ENCODE measurements around the gene CENATAC.
"Not testable (repeated sequence)": the region's sequence is repeated elsewhere in the genome, so short reads cannot be mapped to it uniquely, and the experiment has no call there.

The CENATAC gene

DNA sequence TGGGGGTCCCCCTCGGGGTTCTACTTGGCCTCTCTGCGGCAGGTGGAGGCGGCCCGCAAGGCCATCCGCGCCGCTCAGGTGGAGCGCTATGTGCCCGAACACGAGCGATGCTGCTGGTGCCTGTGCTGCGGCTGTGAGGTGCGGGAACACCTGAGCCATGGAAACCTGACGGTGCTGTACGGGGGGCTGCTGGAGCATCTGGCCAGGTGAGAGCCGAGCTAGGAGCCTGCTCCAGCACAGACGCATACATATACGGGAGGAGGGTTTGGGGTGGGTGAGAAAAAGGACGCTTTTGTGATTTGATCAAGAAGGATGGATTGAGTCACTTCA lies 415 bp downstream of the CENATAC start:
- no peak for DNase-seq

DNA sequence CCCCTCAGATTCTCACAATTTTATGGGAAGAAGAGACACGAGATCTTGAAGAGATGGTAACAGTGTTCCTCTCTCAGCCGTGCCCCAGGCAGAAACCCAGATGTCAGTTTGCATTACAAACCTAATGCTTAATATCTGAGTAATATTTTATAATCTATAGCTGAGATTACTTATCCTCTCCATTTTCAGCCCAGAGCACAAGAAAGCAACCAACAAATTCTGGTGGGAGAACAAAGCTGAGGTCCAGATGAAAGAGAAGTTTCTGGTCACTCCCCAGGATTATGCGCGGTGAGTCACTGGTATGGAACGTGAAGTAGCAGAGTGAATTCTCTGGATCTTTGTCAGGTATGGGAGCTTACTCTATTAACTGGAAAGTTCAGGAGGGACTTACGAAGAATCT lies 884 bp downstream of the CENATAC start:
- no peak for DNase-seq

DNA sequence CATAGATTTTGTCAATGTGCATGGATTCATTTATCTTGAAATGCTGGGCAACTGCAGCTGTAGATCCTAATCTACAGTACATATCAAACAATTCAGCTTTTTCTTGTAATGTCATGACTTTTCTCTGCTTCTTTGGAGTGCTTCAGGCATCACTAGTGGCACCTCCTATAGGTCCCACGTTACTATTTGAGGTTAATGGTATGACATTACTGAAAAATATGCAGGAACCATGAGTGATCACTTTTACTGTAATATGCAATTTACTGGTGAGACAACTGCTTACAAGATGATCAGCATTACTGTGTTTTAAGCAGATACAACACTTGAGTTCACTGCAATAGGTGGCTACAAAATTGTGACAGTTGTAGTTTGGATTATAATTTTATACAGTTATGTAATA lies 3.0 kb downstream of the CENATAC start:
- DNase-seq = no peak

DNA sequence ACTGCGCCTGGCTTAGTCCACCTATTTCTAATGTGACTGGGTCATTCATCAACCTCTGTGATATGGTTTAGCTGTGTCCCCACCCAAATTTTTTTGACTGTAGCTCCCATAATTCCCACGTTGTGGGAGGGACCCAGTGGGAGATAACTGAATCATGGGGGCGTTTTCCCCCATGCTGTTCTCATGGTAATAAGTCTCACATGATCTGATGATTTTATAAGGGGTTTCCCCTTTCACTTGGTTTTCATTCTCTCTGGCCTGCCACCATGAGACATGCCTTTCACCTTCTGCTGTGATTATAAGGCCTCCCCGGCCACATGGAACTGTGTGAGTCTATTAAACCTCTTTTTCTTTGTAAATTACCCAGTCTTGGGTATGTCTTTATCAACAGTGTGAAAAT lies 8.7 kb downstream of the CENATAC start:
- DNase-seq = no peak

DNA sequence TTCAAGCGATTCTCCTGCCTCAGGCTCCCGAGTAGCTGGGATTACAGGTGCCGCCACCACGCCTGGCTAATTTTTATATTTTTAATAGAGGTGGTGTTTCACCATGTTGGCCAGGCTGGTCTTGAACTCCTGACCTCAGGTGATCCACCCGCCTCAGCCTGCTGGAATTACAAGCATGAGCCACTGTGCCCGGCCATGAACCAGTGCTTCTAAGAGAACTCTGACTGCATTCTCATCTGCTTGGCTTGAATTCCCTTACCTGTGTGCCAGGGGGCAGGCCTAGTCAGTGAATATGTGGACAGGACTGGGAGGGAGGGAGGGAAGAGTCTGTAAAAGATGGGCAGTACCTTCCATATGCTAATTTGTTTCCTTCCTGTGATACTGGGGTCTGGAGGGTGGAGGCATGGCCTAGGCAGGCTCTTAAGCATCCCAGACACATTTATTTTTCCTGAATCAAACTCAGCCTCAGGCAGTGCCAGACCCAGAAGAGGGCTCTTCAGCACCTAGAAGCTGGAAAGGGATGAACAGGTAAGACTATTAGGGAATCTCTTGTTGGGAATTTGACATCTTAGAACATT lies 13.6 kb downstream of the CENATAC start:
- no peak for DNase-seq

DNA sequence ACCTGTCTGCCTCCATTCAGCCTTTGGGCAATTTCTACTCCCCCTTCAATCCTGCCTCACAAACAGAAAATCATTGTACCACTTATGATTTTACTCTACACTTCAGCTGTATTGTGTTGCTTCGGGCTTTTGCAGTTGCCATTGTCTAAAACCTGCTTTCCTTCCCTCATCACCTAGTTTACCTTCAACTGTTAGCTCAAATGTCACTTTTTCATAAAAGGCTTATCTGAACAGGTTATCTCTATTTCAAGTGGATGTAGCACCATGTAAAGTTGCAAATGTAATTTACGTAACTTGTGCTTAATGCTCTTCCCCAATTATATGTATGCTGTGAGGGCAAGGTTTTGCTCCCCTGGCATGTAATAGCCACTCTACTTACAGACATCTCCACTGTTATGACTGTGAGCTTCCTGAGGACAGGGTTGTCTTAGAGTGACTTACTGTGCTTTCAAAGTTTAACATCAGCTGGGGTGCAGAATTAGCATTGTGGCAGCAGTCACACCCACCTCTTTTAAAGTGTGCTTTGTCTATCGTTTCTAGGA lies 14.8 kb downstream of the CENATAC start:
- DNase-seq = no peak

DNA sequence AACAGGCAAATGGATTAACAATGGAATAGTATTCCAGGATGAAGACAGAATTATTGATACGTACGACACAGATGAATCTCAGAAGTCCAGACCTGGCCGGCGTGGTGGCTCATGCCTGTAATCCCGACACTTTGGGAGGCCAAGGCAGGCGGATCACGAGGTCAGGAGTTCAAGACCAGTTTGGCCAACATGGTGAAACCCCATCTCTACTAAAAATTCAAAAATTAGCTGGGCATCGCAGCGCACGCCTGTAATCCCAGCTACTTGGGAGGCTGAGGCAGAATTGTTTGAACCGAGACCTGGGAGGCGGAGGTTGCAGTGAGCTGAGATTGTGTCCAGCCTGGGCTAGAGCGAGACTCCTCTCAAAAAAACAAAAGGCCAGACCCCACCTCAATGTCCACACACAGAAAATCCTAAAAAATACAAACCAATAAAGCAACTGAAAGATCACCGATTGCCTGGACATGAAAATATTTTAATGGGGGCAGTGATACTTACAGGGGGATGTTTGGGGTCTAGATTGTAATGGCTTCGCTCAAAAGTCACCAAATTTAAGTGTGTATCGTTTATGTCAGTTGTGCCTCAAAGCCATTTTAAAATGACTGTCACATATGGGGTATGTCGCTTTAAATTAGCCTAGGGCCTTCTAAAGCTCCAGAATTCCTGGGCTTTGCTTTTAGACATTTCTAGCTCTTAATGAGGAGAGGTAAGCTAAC lies 16.4 kb downstream of the CENATAC start:
- no peak for DNase-seq

DNA sequence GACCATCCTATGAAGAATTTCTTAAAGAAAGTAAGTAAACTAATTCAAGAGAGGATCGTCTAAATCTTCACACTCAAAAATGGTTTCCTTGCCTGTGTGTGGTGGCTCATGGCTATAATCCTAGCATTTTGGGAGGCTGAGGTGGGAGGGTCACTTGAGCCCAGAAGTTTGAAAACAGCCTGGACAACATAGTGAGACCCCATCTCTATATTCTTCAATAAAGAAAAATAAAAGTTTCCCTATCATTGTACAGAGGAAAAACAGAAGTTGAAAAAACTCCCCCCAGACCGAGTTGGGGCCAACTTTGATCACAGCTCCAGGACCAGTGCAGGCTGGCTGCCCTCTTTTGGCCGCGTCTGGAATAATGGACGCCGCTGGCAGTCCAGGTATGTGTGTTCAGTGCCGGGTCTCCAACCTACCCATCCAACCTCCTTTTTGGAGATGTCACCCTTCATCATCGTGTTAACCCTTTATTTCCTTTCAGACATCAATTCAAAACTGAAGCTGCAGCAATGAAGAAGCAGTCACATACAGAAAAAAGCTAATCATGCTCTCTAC lies 17.2 kb downstream of the CENATAC start:
- DNase-seq = no peak

DNA sequence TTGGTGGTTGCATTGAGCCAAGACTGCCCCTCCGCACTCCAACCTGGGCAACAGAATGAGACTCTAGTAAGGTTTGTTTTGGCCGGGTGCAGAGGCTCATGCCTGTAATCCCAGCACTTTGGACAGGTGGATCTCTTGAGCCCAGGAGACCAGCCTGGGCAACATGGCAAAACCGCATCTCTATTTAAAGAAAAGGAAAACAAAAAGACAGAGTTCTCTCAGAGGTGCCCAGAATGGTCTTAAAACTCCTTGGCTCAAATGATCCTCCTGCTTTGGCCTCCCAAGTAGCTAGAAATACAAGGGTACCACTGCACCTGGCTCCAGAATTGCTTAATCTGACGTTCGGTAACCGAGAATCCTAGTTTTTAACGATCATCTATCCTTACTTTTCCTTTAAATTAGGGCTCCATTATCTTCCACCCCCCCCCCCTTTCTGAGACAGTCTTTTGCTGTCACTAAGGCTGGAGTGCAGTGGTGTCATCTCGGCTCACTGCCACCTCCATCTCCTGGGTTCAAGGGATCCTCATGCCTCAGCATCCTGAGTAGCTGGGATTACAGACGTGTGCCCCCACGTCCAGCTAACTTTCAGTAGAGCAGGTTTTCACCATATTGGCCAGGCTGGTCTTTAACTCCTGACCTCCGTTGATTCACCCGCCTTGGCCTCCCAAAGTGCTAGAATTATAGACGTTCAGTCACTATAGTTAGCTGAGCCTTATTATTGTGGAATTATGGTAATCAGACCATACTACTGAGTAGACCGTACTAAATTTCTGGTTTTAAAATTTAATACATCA lies 18.5 kb downstream of the CENATAC start:
- no peak for DNase-seq

DNA sequence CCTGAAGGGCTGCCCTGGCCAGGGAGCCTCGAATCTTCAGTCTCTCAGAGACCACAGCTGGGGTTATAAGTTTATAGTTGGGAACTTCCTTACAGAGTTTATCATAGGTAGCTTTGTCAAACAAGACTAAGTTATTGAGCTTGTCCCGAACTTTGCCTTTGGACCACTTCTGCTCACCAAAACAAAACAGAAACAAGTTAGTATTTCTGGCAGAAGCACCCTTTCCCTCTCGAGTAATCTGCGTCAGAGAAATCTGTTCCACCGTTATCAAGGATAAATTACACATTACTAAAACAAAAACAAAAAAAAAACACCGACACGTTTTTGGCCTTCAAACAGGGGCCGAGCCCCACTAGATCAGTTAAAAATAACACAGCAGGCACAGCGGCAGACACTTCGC lies 19.4 kb downstream of the CENATAC start:
- DNase-seq = not testable (repeated sequence)

DNA sequence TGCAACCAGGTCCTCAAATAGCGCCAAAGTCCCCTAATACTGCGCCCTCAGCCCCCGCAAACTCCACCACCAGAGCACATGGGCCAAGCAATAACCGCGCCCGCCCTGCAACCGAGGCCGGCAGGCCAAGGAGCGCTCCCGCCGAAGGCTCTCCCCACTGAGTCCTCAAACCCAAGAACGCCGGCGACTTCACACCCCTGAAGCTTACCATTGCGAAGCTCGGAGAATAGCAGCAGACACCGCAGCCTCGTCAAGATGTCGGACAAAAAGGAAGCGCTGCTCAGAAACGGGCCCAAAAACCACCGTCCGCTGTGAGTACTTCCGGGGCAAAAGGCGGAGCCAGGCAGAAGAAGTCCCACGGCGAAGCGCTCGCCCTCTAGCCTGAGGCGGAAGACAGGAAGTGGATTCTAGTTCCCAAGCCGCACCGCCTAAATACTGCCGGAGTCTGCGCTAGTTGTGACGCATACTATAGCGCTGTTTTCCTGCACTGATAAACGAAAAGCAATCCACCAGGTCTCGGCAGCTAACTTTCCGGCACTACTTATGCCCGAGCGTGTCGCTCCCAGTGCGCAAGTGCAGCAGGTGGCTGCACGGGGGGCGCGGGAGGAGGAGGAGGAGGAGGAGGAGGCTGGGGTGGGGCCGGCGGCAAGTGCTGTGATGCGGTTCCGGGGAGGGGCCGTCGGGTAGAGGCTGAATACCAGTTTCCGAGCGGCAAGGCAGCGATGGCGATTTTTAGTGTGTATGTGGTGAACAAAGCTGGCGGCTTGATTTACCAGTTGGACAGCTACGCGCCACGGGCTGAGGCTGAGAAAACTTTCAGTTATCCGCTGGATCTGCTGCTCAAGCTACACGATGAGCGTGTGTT lies 20.4 kb downstream of the CENATAC start, which contains the start of the genes RPS25 and TRAPPC4:
Gene RPS25, minus strand, starts transcription at position 270 of the 865 bp plus-strand sequence. Its CDS starts 59 bp downstream, at position 211.
Gene TRAPPC4, plus strand, starts transcription at position 693 of the 865 bp plus-strand sequence. Its CDS starts 30 bp downstream, at position 723.
- DNase-seq = peak; percentile 92

DNA sequence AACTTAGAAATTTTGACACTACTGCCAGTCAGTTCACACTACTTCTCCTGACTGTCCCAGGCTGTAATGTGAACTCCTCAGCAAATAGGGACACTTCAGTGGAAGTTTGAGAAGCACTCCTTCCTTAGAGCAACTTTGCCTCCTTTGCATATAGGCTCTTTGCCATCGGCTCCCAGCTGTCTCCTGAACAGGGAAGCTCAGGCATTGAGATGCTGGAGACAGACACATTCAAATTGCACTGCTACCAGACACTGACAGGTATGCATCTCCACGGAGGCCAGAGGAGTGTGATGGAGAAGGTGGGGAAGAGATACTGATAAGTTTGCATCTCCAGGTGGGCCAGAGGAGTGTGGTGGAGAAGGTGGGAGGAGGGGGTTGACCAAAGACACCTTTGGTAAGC lies 22.1 kb downstream of the CENATAC start:
- no peak for DNase-seq

DNA sequence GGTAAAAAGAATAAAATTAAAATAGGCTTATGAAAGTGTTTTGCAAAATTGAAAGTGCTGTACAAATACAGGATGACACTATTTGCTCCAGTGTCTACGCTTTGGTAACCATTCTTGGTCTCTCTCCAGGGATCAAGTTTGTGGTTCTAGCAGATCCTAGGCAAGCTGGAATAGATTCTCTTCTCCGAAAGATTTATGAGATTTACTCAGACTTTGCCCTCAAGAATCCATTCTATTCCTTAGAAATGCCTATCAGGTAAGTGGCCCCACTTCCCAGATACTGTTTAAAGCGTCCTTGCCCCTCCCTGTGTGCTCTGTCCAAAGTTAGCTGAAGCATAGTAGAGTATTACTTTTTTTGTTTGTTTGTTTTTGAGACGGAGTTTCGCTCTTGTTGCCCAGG lies 23.7 kb downstream of the CENATAC start:
- no peak for DNase-seq

DNA sequence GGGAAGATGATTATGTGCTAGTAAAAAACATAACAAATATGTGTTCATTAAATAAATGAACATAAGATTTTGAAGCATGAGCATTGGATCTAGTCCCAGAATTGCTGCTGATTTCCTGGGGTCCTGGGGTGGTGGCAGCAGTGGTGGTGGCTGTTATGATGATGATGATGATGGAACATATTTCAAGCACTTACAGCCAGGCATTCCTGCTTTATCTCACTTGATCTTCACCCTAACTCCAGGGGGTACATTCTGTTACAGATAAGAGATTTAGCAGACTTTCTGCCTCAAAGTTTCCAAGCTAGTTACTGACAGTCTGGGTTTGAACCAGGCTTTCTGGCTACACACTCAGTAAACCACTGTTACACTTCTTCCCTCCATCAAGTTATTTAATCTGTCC lies 25.8 kb downstream of the CENATAC start:
- DNase-seq = no peak

DNA sequence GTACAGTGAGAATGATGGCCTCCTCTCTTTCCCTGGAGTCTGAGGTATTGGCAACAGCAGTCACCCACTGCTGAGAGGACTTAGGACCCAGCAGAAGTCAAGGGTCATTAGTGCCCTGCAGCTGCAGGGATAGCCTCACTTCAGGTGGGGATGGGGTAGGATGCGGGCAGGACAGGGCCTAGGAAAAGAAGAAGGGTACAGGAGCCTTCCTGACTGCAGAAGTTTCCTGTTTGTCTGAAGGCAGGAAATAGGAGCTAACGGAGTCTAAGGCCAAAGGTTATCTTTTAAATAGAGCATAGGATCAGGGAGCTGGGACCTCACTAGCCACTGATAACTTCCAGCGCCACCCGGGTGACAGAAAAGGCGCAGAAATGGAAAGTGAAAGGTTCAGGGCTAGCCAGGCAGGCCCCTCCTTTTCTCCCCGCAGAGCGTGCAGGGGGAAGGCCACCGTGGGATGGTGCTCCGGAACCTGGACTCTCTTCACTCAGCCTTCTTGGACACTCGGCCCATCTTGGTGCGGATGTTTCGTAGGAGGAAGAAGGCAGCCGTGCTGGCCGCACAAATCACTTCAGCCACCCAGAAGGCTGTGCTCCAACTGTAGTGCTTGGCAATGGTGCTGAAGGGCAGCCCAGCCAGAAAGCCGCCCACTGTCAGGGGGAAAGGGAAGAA lies 26.6 kb downstream of the CENATAC start:
- DNase-seq = no peak

DNA sequence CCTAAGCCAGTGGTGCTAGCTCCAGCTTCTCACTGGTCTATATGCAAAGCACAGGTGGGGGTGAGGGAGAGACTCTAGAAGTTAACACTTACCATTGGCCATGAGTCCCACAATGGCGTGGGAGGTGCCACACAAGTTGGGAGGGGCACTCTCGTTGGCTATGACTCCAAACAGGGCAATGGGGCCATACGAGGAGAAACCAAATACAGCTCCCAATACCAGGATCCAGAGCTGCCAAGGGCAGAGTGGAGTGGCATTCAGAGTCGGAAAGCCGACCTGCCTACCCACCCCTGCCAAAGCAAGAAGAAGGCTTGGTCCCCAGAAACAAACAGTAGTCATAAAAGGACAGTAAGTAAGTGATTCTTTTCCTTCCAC lies 27.1 kb downstream of the CENATAC start:
- DNase-seq = no peak

DNA sequence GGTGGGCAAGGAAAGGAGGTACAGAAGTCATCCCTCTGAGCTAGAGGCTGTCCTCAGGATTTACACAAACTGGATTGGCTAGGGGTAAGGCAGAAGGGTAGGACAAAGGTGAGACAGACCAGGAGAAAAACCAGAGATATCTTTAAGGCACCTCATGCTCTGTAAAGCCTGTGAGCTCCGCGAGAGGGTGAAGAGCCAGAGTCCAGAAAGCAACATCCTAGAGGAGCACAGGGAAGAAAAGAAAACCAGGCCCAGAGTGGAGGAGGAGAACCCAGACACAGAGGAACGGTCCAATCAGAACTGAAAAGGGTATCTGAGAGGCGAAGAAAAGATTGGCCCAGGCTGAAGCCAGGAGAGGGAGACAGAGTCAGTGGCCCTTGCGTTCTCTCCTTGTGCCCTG lies 27.6 kb downstream of the CENATAC start:
- DNase-seq = no peak

DNA sequence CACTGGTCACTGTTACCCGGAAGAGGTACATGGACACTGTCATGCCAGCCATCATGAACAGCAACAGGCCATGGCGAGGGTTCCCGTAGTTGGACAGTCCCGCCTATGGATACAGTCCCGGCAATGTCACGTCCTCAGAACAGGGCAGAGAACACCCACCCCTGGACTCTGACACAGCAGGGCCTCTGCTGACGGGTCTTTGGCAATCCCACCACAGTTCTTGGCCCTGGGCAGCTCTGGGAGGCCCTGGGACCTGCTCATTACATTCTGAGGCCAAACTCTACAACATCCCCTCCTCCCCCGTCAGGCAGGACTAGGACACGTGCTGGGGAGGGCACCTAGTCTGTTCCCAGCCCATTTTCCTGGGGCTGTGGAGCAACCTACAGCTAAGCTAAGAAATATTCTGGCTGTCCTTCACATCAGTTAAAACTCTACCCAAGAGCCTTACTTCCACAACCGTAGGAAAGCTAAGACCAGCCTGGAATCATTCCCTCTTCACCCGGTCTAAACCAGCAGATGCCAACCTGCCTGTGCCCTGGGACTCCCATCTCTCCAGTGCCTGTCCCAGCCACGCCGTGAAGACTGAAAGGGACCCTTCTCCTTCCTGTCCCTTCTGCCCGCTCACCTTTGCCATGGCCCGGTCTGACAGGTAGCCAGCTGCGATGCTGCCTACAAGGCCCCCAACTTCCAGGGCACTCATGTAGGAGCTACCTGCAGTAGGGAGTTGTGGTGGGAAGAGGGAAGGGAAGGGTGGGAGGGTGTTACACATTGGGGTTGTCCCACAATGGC lies 28.2 kb downstream of the CENATAC start:
- DNase-seq = no peak

DNA sequence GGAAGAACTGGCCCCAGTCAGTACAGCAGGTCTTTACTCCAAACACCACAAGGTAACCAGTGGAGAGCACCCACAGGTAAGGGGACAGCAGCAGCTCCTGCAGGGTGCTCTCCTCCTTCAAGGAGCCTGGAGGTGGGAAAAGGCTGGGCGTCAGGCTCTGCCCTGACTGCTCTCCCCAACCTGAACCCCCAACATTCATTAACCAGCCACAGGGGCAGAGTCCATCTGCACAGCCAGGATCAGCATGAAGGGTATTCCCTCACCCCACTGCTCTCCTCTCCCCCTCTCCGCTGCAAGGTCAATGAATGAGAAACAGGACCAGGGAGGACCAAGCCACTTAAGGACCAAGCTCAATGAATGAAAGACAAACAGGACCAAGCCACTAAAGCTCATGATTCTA lies 29.0 kb downstream of the CENATAC start:
- no peak for DNase-seq

DNA sequence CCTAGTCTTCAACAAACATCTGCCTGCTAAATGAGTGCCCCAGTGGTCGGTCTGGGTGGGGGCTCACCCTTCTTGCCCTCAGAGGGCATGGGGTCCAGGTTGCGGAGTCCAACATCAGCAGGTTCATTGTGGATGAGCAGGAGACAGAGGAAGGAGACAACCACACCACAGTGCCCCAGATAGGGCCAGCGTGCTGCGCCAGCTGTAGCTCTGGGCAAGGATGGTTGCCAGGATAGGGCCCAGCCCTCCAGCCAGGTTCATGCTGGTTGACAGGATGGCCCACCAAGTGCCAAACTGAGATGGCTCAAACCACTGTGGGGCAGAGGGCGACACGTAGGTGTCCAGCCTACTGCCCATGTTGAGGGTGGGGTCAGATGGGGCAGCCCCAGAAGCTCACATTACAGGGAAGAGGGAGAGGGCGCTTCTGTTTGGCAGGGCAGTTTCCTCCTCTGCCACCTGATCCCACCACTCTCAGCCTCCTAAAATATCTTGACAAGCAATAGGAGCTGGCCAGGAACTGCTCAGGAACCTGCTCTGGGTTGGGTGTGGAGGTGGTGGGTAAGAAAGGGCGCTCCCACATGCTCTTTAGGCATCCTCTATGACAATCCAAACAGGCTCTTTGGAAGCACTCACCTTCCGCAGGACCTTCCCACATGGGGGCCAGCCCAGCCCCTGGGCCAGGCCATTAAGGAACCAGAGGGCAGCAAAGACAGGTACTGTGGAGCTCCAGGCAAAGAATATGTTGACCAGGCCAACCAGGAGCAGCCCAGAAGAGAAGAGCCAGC lies 29.8 kb downstream of the CENATAC start:
- DNase-seq = no peak
